GM13976 (cell line): ENCODE measurements around the gene MSX2.

ENCODE experiments used
- DNase-seq: peaks from one replicate; pipeline ENCODE4 v3.0.0; 2012; ENCODE audit warnings: low spot score
- in situ Hi-C: fragments of 300-500 bp; cut with MboI; formaldehyde crosslinking; loops from one replicate; pipeline ENCODE4 v1.12.0; 2022; ENCODE audit warnings: low sequenced_read_pairs, mixed read lengths, inconsistent platforms; ENCODE audit not compliant: unreplicated experiment
- TF ChIP-seq, protein P1 (sequence below): IDR thresholded peaks from 2 replicates; pipeline ENCODE4 v1.5.1; 2012; ENCODE audit warnings: borderline replicate concordance, mild to moderate bottlenecking; ENCODE audit not compliant: insufficient read depth; ENCODE audit errors: extremely low read depth, missing control alignments, control extremely low read depth

The MSX2 gene

DNA sequence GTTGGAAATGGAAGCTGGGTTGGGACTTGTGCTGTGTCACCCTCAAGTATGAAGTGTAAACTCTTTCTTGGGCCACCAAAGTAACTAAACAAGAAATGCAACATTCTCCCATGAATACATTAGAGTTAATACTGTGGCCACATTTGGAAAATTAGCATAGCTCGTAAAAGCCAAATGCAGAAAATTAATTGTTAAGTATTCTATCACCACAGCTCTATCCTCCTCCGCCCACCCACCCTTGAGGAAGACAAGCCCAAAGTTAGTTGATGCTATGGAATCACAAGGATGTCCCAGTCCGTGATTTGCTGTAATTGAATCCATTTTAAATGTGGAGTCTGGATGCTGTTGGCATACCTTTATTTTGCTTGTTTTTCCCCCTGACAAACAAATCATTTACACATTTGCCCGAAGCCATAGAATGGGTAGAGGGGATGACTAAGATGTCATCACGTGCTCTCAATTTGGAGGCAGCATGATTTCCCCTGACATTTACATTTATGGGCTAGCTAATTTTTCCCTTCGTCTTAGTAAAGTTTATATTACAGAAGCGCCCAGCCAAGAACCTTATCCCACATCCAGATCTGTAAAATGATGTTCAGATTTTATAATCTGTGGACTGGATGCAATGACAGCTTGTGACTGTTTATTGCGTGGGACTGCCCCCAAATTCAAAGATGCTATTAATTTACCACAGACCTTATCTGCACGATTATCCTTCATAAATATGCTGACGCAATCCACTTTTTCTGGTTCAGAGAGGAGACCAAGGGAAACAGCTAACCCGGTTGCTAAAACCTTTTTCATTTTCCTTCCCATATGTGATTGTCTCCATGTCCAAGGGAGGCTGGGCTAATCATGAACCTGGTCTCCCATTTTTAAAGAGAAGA, 3.7 kb downstream of the MSX2 start:
- in situ Hi-C loops = no loop called here
- TF ChIP-seq, protein P1, sequence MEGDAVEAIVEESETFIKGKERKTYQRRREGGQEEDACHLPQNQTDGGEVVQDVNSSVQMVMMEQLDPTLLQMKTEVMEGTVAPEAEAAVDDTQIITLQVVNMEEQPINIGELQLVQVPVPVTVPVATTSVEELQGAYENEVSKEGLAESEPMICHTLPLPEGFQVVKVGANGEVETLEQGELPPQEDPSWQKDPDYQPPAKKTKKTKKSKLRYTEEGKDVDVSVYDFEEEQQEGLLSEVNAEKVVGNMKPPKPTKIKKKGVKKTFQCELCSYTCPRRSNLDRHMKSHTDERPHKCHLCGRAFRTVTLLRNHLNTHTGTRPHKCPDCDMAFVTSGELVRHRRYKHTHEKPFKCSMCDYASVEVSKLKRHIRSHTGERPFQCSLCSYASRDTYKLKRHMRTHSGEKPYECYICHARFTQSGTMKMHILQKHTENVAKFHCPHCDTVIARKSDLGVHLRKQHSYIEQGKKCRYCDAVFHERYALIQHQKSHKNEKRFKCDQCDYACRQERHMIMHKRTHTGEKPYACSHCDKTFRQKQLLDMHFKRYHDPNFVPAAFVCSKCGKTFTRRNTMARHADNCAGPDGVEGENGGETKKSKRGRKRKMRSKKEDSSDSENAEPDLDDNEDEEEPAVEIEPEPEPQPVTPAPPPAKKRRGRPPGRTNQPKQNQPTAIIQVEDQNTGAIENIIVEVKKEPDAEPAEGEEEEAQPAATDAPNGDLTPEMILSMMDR = no peak
- no peak for DNase-seq

- no peak for DNase-seq
- in situ Hi-C loops = no loop called here
- TF ChIP-seq, protein P1 = no peak
Measured at GRCh38 chr5:174729075-174729680, 4.8 kb downstream of the MSX2 start.

DNA sequence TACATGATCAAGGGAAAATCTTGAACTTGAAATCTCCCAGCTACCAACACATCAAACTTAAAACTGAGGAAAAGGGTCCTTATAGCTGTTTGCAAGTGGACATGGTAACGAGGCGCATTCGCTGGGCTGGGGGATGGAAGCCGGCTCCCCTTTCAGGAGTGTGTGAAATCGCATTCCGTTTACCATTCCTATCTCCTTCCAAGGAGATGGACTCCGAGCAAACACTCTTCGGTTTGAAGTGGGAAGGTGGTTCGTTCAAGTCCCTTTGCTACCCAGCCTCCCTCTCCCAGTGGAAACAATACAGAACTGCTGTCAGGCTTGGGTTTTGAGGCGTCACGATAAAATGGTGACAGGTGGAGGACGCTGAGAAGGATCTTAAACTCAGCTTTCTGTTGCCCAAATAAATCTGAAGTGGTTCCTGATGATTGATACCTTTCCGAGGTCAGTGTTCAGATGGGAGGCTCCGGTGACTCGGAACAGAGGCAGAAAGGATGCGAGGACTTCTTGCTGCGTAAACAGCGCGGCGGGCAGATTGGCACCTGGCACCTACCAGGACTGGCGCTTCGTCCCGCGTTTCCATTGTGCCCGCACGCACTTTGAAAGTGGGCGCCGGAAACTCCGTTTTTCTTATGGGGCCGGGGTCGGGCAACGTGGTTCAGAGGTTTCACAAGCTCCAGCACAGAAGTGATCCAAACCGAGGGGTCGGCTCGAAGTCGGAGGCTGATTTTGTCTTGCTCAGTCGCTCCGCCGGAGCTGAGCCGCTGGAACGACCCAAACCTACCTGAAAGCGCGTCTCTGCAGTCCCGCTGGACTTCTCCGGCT, 7.0 kb downstream of the MSX2 start:
- TF ChIP-seq, protein P1 = no peak
- in situ Hi-C loops = no loop called here
- no peak for DNase-seq

DNA sequence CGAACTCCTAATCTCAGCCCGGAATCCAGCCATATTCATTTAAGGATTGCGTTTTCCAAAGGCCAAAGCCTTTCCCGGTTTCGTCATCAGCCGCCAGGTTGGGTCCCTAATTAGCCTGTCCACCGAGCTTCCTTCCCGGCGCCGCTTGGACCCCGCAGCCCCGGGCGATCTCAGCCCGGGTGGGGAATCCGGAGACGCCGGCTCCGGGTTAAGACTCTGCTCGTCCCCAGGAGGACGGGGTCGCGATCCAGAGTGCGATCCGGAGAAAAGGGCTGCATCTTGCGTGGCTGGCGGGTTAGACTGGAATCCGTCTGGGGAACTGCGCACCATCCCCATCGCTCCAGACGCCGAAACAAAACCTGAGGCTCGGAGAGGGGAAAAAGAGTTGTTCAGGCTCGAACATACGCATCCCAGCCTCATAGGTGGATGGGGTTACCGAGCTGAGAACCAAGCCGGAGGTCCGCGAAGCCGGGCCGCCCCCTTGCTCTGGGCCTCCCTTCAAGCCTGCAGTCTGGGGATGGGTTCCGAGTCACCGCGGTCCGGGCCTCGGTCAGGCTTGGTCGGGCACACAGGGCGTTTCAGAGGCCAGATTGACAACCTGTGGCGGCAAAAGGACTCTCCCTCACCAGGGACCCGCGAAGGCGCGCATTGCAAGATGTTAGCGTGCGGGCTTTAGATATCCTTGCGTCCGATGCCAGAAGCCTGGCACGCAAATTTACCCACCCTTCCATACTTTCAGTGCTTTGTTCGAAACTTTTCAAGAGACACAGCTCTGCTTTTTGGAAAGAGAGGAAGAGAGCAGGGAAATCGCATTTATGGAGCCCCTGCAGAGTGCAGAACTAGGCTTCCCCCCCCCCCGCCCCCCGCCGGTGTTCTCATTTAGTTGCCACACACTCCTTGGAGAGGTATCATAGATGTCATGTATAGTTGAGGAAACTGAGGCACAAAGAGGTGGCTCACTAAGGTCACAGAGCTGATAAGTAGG, 7.9 kb downstream of the MSX2 start:
- DNase-seq = no peak
- in situ Hi-C loops = no loop called here
- TF ChIP-seq, protein P1 = no peak

- TF ChIP-seq, protein P1 = no peak
- DNase-seq = no peak
- in situ Hi-C loops = no loop called here
Measured at GRCh38 chr5:174733091-174733690, 8.8 kb downstream of the MSX2 start.
